K562 (cell line): ENCODE measurements around the gene CD4. TPM values are rescaled to one million over a fixed set of nuclear protein-coding genes. Genes with fewer than 3 reads are reported as not detected.

ENCODE experiments used
- E2F3 ChIP-seq: fragments of 250-450 bp; sonication (Bioruptor Pico); IDR thresholded peaks from 2 replicates; pipeline ENCODE4 v1.4.0; 2020; ENCODE audit warnings: mild to moderate bottlenecking
- ELF2 ChIP-seq: fragments of 250-450 bp; sonication (Bioruptor Pico); IDR thresholded peaks from 2 replicates; pipeline ENCODE4 v1.5.0; 2021; ENCODE audit warnings: mild to moderate bottlenecking
- FOXK1 ChIP-seq: sonication (generic); formaldehyde crosslinking; IDR thresholded peaks from 2 replicates; pipeline ENCODE4 v1.8.0; 2022; ENCODE audit warnings: missing genetic modification reagents, mild to moderate bottlenecking, borderline replicate concordance
- HDAC1 ChIP-seq, 2 experiments: fragments of 450-650 bp; IDR thresholded peaks; 2 replicates each; pipeline ENCODE4 v1.6.1; 2016 to 2017; ENCODE audit warnings: inconsistent platforms in 1 of 2, mild to moderate bottlenecking in 1 of 2, moderate library complexity in 1 of 2
- NR3C1 ChIP-seq: sonication (generic); formaldehyde crosslinking; IDR thresholded peaks from 2 replicates; pipeline ENCODE4 v1.8.1; 2022; ENCODE audit warnings: missing genetic modification reagents
- ZNF197 ChIP-seq: fragments of 200-800 bp; sonication (Bioruptor generic); IDR thresholded peaks from 2 replicates; pipeline ENCODE4 v1.6.1; 2016; ENCODE audit warnings: low read depth, missing genetic modification characterization, missing compliant biosample characterization
- ZNF408 ChIP-seq: fragments of 250-450 bp; sonication (Bioruptor Pico); IDR thresholded peaks from 2 replicates; pipeline ENCODE4 v1.4.0; 2020; ENCODE audit warnings: low read depth, mild to moderate bottlenecking, moderate library complexity
- polyA plus RNA-seq, 8 experiments: library from polyadenylated mRNA; depleted of rRNA in 4 of 8; stranded (reverse) in 5 of 8; unstranded in 3 of 8; fragments of >200 nt; fragmentation: Nextera tagmentation in 2 of 8; fragmentation: Illumina TruSeq in 1 of 8; extraction: Ambion mirVana in 2 of 8; extraction: Trizol in 1 of 8; gene quantifications; 2 replicates each; pipeline versions ENCODE4 v1.2.1 to v1.2.3, GENCODE V29; 2011 to 2014; ENCODE audit warnings: inconsistent platforms in 1 of 8, missing spikeins in 1 of 8
- total RNA-seq, 7 experiments: library from RNA; depleted of rRNA in 6 of 7; stranded (reverse); fragments of >200 nt in 6 of 7; fragmentation: Illumina TruSeq in 2 of 7; extraction: Trizol in 2 of 7; gene quantifications; 2 replicates each; pipeline versions ENCODE4 v1.2.1 to v1.2.3, GENCODE V29; 2011 to 2021; ENCODE audit warnings: low replicate concordance in 1 of 7
- TF ChIP-seq, protein P1 (sequence below): sonication (generic); formaldehyde crosslinking; IDR thresholded peaks from 2 replicates; pipeline ENCODE4 v1.8.1; 2023; ENCODE audit warnings: mild to moderate bottlenecking, missing genetic modification reagents
- TF ChIP-seq, protein P2 (sequence below): fragments of 450-650 bp; IDR thresholded peaks from 2 replicates; pipeline ENCODE4 v1.6.1; 2018; ENCODE audit warnings: mild to moderate bottlenecking, low read depth; ENCODE audit not compliant: partially characterized antibody
- TF ChIP-seq, protein P3 (sequence below): fragments of 450-650 bp; IDR thresholded peaks from 2 replicates; pipeline ENCODE4 v1.6.1; 2016; ENCODE audit warnings: borderline replicate concordance
- TF ChIP-seq, protein P4 (sequence below), 2 experiments: fragments of 450-650 bp; formaldehyde crosslinking in 1 of 2; IDR thresholded peaks; 2 replicates each; pipeline versions ENCODE4 v1.4.0 to v1.6.1; 2014 to 2020; ENCODE audit warnings: mild to moderate bottlenecking in 2 of 2, borderline replicate concordance in 1 of 2, low read depth in 1 of 2

Gene CD4
- total and polyA plus RNA-seq, 9 of the 15 experiments (the other 6 are each of a cell fraction or from before 2014, with no cell fraction given) = 0.06 to 0.27 (median 0.09) TPM; not detected in 5

DNA sequence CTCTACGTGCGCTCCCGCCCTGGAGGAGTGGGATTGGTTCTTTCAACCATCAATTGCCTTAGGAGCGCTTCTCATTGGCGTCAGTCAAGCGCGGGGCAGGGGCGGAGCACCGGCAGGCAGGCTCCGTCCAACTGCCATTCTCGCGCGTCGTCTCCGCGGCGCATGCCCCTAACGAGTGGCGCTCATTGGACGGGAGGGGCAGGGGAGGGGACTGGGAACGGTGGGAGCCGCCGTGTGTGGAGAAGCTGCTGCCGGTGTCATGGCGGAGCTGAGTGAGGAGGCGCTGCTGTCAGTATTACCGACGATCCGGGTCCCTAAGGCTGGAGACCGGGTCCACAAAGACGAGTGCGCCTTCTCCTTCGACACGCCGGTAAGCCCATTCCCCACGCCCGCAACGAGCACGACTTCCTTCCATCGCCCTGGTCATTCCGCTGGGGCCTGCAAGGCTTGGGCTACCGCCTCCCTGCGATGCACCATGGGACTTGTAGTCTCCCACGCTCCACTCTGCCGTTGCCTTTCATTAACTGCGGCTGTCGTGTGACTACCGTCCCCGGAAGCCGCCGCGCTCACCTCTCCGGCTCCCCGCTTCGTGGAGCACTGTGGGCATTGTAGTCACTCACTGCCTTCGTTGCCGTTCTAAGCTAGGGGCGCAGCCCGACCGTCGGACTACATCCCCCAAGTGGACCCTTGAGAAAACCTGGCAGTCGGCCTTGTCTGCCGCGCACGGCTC, 62.8 kb downstream of the CD4 start, which contains the start of gene USP5 (continued):
- TF ChIP-seq, protein P1, sequence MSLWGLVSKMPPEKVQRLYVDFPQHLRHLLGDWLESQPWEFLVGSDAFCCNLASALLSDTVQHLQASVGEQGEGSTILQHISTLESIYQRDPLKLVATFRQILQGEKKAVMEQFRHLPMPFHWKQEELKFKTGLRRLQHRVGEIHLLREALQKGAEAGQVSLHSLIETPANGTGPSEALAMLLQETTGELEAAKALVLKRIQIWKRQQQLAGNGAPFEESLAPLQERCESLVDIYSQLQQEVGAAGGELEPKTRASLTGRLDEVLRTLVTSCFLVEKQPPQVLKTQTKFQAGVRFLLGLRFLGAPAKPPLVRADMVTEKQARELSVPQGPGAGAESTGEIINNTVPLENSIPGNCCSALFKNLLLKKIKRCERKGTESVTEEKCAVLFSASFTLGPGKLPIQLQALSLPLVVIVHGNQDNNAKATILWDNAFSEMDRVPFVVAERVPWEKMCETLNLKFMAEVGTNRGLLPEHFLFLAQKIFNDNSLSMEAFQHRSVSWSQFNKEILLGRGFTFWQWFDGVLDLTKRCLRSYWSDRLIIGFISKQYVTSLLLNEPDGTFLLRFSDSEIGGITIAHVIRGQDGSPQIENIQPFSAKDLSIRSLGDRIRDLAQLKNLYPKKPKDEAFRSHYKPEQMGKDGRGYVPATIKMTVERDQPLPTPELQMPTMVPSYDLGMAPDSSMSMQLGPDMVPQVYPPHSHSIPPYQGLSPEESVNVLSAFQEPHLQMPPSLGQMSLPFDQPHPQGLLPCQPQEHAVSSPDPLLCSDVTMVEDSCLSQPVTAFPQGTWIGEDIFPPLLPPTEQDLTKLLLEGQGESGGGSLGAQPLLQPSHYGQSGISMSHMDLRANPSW (CRISPR knock-in tag) = no peak
- TF ChIP-seq, protein P2, sequence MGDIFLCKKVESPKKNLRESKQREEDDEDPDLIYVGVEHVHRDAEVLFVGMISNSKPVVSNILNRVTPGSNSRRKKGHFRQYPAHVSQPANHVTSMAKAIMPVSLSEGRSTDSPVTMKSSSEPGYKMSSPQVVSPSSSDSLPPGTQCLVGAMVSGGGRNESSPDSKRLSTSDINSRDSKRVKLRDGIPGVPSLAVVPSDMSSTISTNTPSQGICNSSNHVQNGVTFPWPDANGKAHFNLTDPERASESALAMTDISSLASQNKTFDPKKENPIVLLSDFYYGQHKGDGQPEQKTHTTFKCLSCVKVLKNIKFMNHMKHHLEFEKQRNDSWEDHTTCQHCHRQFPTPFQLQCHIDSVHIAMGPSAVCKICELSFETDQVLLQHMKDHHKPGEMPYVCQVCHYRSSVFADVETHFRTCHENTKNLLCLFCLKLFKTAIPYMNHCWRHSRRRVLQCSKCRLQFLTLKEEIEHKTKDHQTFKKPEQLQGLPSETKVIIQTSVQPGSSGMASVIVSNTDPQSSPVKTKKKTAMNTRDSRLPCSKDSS = no peak
- TF ChIP-seq NR3C1 (CRISPR knock-in tag) (no peak), FOXK1 (CRISPR knock-in tag) (no peak), HDAC1 (IDR thresholded peaks at IDR 0.05) (peak in 1 of 2 experiments; percentile 68; a peak in 2 of 4 replicates), ZNF408 (CRISPR knock-in tag) (no peak), E2F3 (CRISPR knock-in tag) (0 out of 2 replicates have a peak, but pooled peaks have one; percentile 61), ELF2 (CRISPR knock-in tag) (peak; percentile 74), ZNF197 (peak; percentile 99)
- TF ChIP-seq, protein P3, sequence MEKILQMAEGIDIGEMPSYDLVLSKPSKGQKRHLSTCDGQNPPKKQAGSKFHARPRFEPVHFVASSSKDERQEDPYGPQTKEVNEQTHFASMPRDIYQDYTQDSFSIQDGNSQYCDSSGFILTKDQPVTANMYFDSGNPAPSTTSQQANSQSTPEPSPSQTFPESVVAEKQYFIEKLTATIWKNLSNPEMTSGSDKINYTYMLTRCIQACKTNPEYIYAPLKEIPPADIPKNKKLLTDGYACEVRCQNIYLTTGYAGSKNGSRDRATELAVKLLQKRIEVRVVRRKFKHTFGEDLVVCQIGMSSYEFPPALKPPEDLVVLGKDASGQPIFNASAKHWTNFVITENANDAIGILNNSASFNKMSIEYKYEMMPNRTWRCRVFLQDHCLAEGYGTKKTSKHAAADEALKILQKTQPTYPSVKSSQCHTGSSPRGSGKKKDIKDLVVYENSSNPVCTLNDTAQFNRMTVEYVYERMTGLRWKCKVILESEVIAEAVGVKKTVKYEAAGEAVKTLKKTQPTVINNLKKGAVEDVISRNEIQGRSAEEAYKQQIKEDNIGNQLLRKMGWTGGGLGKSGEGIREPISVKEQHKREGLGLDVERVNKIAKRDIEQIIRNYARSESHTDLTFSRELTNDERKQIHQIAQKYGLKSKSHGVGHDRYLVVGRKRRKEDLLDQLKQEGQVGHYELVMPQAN = peak; percentile 83
- TF ChIP-seq, protein P4, sequence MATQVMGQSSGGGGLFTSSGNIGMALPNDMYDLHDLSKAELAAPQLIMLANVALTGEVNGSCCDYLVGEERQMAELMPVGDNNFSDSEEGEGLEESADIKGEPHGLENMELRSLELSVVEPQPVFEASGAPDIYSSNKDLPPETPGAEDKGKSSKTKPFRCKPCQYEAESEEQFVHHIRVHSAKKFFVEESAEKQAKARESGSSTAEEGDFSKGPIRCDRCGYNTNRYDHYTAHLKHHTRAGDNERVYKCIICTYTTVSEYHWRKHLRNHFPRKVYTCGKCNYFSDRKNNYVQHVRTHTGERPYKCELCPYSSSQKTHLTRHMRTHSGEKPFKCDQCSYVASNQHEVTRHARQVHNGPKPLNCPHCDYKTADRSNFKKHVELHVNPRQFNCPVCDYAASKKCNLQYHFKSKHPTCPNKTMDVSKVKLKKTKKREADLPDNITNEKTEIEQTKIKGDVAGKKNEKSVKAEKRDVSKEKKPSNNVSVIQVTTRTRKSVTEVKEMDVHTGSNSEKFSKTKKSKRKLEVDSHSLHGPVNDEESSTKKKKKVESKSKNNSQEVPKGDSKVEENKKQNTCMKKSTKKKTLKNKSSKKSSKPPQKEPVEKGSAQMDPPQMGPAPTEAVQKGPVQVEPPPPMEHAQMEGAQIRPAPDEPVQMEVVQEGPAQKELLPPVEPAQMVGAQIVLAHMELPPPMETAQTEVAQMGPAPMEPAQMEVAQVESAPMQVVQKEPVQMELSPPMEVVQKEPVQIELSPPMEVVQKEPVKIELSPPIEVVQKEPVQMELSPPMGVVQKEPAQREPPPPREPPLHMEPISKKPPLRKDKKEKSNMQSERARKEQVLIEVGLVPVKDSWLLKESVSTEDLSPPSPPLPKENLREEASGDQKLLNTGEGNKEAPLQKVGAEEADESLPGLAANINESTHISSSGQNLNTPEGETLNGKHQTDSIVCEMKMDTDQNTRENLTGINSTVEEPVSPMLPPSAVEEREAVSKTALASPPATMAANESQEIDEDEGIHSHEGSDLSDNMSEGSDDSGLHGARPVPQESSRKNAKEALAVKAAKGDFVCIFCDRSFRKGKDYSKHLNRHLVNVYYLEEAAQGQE (IDR thresholded peaks at IDR 0.05; ENCODE audit: borderline replicate concordance) = no peak
- TF ChIP-seq, protein P4 (CRISPR knock-in tag; IDR thresholded peaks at IDR 0.05; ENCODE audit: low read depth) = peak; percentile 77
